ENCODE data around the gene USH2A. TPM values are rescaled to one million over a fixed set of nuclear protein-coding genes. Genes with fewer than 3 reads are reported as not detected.

The USH2A gene
- total RNA-seq, 6 experiments from 2014 or later: 0.19 to 1.8 (median 0.81) TPM

GRCh38 chr1:215844777-215845176 lies 578.5 kb downstream of the USH2A start:
- DNase-seq: no peak
- H3K9me3 ChIP-seq: no peaks in the 10 kb centered on the region
- no peak overlapping the region for H3K4me3 ChIP-seq
- no peak overlapping the region for H3K27ac ChIP-seq
- intact Hi-C loops (cut with DNase I): no loop called here
- ATAC-seq: no peak
- WGBS (ENCODE audit: insufficient coverage, low coverage, low lambda C conversion rate, missing lambda C conversion rate): 72% methylated on average over 2 of the region's 2 CpGs
- no peak for TF ChIP-seq POLR2A (IDR thresholded peaks at IDR 0.05)
- TF ChIP-seq CTCF (IDR thresholded peaks at IDR 0.05): no peak
- H3K4me1 ChIP-seq: no peaks in the 10 kb centered on the region
- no peaks in the 10 kb centered on the region for H3K27me3 ChIP-seq
- H3K36me3 ChIP-seq: no peaks in the 10 kb centered on the region

DNA sequence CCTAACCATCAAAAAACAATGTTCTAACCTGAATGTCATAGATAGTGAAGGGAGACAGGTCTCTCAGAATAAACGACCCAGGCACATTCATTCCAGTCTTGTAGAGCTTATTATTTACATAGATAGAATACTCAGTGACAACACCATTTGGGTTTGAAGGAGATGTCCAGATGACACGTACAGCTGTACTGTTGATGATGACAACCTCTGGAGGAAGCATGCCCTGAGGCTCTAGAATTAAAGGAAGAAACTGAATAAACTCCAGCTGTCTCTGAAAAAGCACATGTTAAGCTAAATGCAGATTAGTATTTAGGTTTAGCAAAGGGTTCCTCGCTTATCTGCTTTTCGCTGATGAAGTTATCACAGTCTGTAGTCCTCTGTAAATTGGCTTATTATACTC lies 579.0 kb downstream of the USH2A start:
- ATAC-seq (no peak), DNase-seq (no peak)
- Histone ChIP-seq H3K27ac (no peak overlapping the region), H3K27me3 (no peaks in the 10 kb centered on the region), H3K4me1 (no peaks in the 10 kb centered on the region), H3K4me3 (no peak overlapping the region), H3K36me3 (no peaks in the 10 kb centered on the region), H3K9me3 (no peaks in the 10 kb centered on the region)
- TF ChIP-seq POLR2A (IDR thresholded peaks at IDR 0.05) (no peak), CTCF (IDR thresholded peaks at IDR 0.05) (no peak)
- intact Hi-C loops (cut with DNase I): no loop called here
- 50% methylated on average over 4 of the region's 4 CpGs for WGBS (ENCODE audit: insufficient coverage, low coverage, low lambda C conversion rate, missing lambda C conversion rate)

DNA sequence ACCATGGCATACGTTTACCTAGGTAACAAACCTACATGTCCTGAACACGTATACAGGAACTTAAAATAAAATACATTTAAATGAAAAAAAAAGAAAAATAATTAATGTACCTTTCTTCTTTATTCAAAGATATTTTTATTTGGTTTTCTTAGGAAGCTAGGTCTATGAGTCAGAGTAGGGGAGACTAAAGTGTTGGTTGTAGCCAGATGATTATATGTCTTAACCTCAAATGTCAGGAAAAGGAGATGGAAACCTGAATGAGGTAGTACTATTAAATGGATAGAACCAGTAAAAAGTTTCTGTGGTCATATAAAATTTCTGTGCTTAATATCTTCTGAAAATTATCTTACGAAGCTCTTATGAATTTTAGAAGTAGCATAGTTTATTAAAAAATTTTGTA lies 580.3 kb downstream of the USH2A start:
- no peaks in the 10 kb centered on the region for H3K9me3 ChIP-seq
- H3K36me3 ChIP-seq: no peaks in the 10 kb centered on the region
- ATAC-seq (no peak), DNase-seq (no peak)
- H3K4me3 ChIP-seq: no peak overlapping the region
- WGBS (ENCODE audit: insufficient coverage, low coverage, low lambda C conversion rate, missing lambda C conversion rate): 73% methylated on average over 3 of the region's 3 CpGs
- TF ChIP-seq CTCF (IDR thresholded peaks at IDR 0.05) (no peak), POLR2A (IDR thresholded peaks at IDR 0.05) (no peak)
- H3K27ac ChIP-seq: no peak overlapping the region
- intact Hi-C loops (cut with DNase I): no loop called here
- no peaks in the 10 kb centered on the region for H3K27me3 ChIP-seq
- H3K4me1 ChIP-seq: no peaks in the 10 kb centered on the region

- DNase-seq (no peak), ATAC-seq (no peak)
- intact Hi-C loops (cut with DNase I): no loop called here
- TF ChIP-seq CTCF (IDR thresholded peaks at IDR 0.05) (no peak), POLR2A (IDR thresholded peaks at IDR 0.05) (no peak)
- H3K27ac ChIP-seq: no peak overlapping the region
- no peaks in the 10 kb centered on the region for H3K9me3 ChIP-seq
- H3K27me3 ChIP-seq: no peaks in the 10 kb centered on the region
- 52% methylated on average over 2 of the region's 2 CpGs for WGBS (ENCODE audit: insufficient coverage, low coverage, low lambda C conversion rate, missing lambda C conversion rate)
- no peaks in the 10 kb centered on the region for H3K4me1 ChIP-seq
- H3K36me3 ChIP-seq: no peaks in the 10 kb centered on the region
- H3K4me3 ChIP-seq: no peak overlapping the region
These were observed 587.3 kb downstream of the USH2A start for GRCh38 chr1:215835951-215836350.
